ENCODE measurements around the gene BET1L. TPM values are rescaled to one million over a fixed set of nuclear protein-coding genes. Genes with fewer than 3 reads are reported as not detected.

The BET1L gene
- total and polyA plus RNA-seq, 2 experiments from 2014 or later = 19.5 to 22.8 TPM

GRCh38 chr11:206526-207207 is 532 bp downstream of the BET1L start:
- DNase-seq (ENCODE audit: low spot score) (peak; percentile 27), ATAC-seq (peak; percentile 34)
- peaks cover 4% of the 10 kb centered on the region for H4K20me1 ChIP-seq (replicated peaks; ENCODE audit: insufficient read depth)
- TF ChIP-seq, protein P1, sequence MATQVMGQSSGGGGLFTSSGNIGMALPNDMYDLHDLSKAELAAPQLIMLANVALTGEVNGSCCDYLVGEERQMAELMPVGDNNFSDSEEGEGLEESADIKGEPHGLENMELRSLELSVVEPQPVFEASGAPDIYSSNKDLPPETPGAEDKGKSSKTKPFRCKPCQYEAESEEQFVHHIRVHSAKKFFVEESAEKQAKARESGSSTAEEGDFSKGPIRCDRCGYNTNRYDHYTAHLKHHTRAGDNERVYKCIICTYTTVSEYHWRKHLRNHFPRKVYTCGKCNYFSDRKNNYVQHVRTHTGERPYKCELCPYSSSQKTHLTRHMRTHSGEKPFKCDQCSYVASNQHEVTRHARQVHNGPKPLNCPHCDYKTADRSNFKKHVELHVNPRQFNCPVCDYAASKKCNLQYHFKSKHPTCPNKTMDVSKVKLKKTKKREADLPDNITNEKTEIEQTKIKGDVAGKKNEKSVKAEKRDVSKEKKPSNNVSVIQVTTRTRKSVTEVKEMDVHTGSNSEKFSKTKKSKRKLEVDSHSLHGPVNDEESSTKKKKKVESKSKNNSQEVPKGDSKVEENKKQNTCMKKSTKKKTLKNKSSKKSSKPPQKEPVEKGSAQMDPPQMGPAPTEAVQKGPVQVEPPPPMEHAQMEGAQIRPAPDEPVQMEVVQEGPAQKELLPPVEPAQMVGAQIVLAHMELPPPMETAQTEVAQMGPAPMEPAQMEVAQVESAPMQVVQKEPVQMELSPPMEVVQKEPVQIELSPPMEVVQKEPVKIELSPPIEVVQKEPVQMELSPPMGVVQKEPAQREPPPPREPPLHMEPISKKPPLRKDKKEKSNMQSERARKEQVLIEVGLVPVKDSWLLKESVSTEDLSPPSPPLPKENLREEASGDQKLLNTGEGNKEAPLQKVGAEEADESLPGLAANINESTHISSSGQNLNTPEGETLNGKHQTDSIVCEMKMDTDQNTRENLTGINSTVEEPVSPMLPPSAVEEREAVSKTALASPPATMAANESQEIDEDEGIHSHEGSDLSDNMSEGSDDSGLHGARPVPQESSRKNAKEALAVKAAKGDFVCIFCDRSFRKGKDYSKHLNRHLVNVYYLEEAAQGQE (IDR thresholded peaks at IDR 0.05; ENCODE audit: unreplicated experiment) = peak; percentile 7
- TF ChIP-seq ZNF462 (CRISPR knock-in tag; IDR thresholded peaks at IDR 0.05) = no peak
- no peak overlapping the region for H2AFZ ChIP-seq
- peak overlapping the region; percentile 99 for H3K4me3 Mint-ChIP-seq
- H3K4me1 ChIP-seq (ENCODE audit: insufficient read depth) = peaks cover 12% of the 10 kb centered on the region; the same call in 1 of the 2 replicates
- peak overlapping the region; percentile 100 for H3K4me2 ChIP-seq
- no peaks in the 10 kb centered on the region for H3K9me2 ChIP-seq (ENCODE audit: insufficient read depth)
- H3K4me3 ChIP-seq = peak overlapping the region; percentile 96
- no peaks in the 10 kb centered on the region for H3K9me3 Mint-ChIP-seq
- H3K27ac ChIP-seq (ENCODE audit: low read depth) = no peak overlapping the region
- H3F3A ChIP-seq (replicated peaks; ENCODE audit: low read depth) = peaks cover 9% of the 10 kb centered on the region
- H3K36me3 Mint-ChIP-seq (ENCODE audit: low read depth) = peaks cover 44% of the 10 kb centered on the region
- H3K27me3 ChIP-seq (ENCODE audit: insufficient read depth) = no peaks in the 10 kb centered on the region
- peaks cover 27% of the 10 kb centered on the region for H3K79me2 ChIP-seq (replicated peaks; ENCODE audit: insufficient read depth)
- H3K36me3 ChIP-seq (ENCODE audit: insufficient read depth) = peaks cover 3% of the 10 kb centered on the region; the same call in 1 of the 2 replicates
- H3K27me3 Mint-ChIP-seq (ENCODE audit: insufficient read depth, low read depth, poor library complexity) = peaks cover 16% of the 10 kb centered on the region
- 0 out of 2 replicates have a peak overlapping the region, but pooled peaks have one; percentile 77 for H3K27ac Mint-ChIP-seq
- peaks cover 8% of the 10 kb centered on the region; the same call in 2 of the 3 replicates for H3K4me1 Mint-ChIP-seq
